ENCODE data around the gene COL15A1. TPM values are rescaled to one million over a fixed set of nuclear protein-coding genes. Genes with fewer than 3 reads are reported as not detected.

Gene COL15A1
- total RNA-seq, 1 experiment from 2014 or later: 0.10 TPM

- H3K36me3 ChIP-seq (ENCODE audit: control insufficient read depth, insufficient read depth, low read length): no peaks in the 10 kb centered on the region
- ATAC-seq (no peak), DNase-seq (ENCODE audit: low read depth, low spot score) (no peak)
- H3K9me3 ChIP-seq (ENCODE audit: control insufficient read depth, insufficient read depth, low read depth, low read length): no peaks in the 10 kb centered on the region
- TF ChIP-seq TCF7L2 (IDR thresholded peaks at IDR 0.05; ENCODE audit: low read depth, low read length) (no peak), REST (IDR thresholded peaks at IDR 0.05; ENCODE audit: insufficient read depth in 1 of 2, low read depth in 2 of 2, low read length in 1 of 2) (no peak), POLR2AphosphoS5 (IDR thresholded peaks at IDR 0.05; ENCODE audit: low read depth, low read length) (no peak), SIN3A (IDR thresholded peaks at IDR 0.05; ENCODE audit: borderline replicate concordance, insufficient read depth, low read depth, low read length) (no peak), CTCF (IDR thresholded peaks at IDR 0.05) (no peak)
- no peak overlapping the region for H3K4me3 ChIP-seq (ENCODE audit: low read depth in 2 of 2, low read length in 2 of 2)
- H3K27ac ChIP-seq (ENCODE audit: low read length): no peak overlapping the region
- in situ Hi-C loops (cut with HindIII; ENCODE audit: low pct_unique_long_range_greater_than_20kb, low sequenced_read_pairs): no loop called here
- no peaks in the 10 kb centered on the region for H3K27me3 ChIP-seq (ENCODE audit: control insufficient read depth, insufficient read depth, low read length)
- ChIA-PET CTCF (no interaction called here), POLR2A (no interaction called here)
- BruUV-seq (replicated peaks): no TSS peak
- intact Hi-C loops (cut with micrococcal nuclease; ENCODE audit: unreplicated experiment): no loop called here
- no peaks in the 10 kb centered on the region for H3K4me1 ChIP-seq (ENCODE audit: control insufficient read depth, insufficient read depth, low read length)
Observed at GRCh38 chr9:99021512-99021911, 77.8 kb downstream of the COL15A1 start.

GRCh38 chr9:99023231-99023630, 79.5 kb downstream of the COL15A1 start:
- POLR2A ChIA-PET: interaction anchor here (0.6 kb wide), 1 partner anchor 55 kb away, joined by 6 read pairs; no protein-coding TSS in a partner anchor
- in situ Hi-C loops (cut with HindIII; ENCODE audit: low pct_unique_long_range_greater_than_20kb, low sequenced_read_pairs): no loop called here
- BruUV-seq (replicated peaks): no TSS peak

More at GRCh38 chr9:99023231-99023630, 79.5 kb downstream of the COL15A1 start:
- intact Hi-C loops (cut with micrococcal nuclease; ENCODE audit: unreplicated experiment): no loop called here
- Histone ChIP-seq H3K27me3 (ENCODE audit: control insufficient read depth, insufficient read depth, low read length) (no peaks in the 10 kb centered on the region), H3K27ac (ENCODE audit: low read length) (no peak overlapping the region), H3K4me1 (ENCODE audit: control insufficient read depth, insufficient read depth, low read length) (no peaks in the 10 kb centered on the region), H3K4me3 (ENCODE audit: low read depth in 2 of 2, low read length in 2 of 2) (no peak overlapping the region), H3K9me3 (ENCODE audit: control insufficient read depth, insufficient read depth, low read depth, low read length) (no peaks in the 10 kb centered on the region), H3K36me3 (ENCODE audit: control insufficient read depth, insufficient read depth, low read length) (no peaks in the 10 kb centered on the region)
- TF ChIP-seq REST (IDR thresholded peaks at IDR 0.05; ENCODE audit: insufficient read depth in 1 of 2, low read depth in 2 of 2, low read length in 1 of 2) (no peak), POLR2AphosphoS5 (IDR thresholded peaks at IDR 0.05; ENCODE audit: low read depth, low read length) (no peak), TCF7L2 (IDR thresholded peaks at IDR 0.05; ENCODE audit: low read depth, low read length) (no peak), SIN3A (IDR thresholded peaks at IDR 0.05; ENCODE audit: borderline replicate concordance, insufficient read depth, low read depth, low read length) (no peak), CTCF (IDR thresholded peaks at IDR 0.05) (no peak)
- CTCF ChIA-PET: no interaction called here
- ATAC-seq (no peak), DNase-seq (ENCODE audit: low read depth, low spot score) (no peak)

All from Panc1 (cell line).